Bronchial epithelial cell (primary cell): ENCODE data around the gene NREP. TPM values are rescaled to one million over a fixed set of nuclear protein-coding genes. Genes with fewer than 3 reads are reported as not detected.
A peak's percentile ranks its signal among the peaks of the same experiment; 100 is the strongest.

Experiments
- DNase-seq: peaks from one replicate; pipeline ENCODE4 v3.0.0-alpha.2; 2010; ENCODE audit warnings: low read depth
- FAIRE-seq: peaks from 2 replicates; lab custom pipeline; 2011; peaks lifted over from hg19 to GRCh38; lab: Jason Lieb, UNC
- H3K27me3 ChIP-seq: 2 replicates; pipeline ENCODE4 v1.5.1; 2011; ENCODE audit warnings: low read length; ENCODE audit not compliant: control insufficient read depth, insufficient read depth
- H3K36me3 ChIP-seq: 2 replicates; pipeline ENCODE4 v1.5.1; 2011; ENCODE audit warnings: low read length; ENCODE audit not compliant: control insufficient read depth, insufficient read depth
- H3K4me3 ChIP-seq: 2 replicates; pipeline ENCODE4 v1.5.1; 2011; ENCODE audit warnings: mild to moderate bottlenecking, low read depth, low read length, control low read depth
- CTCF ChIP-seq: IDR thresholded peaks from 2 replicates; pipeline ENCODE4 v1.5.1; 2011; ENCODE audit warnings: mild to moderate bottlenecking, moderate library complexity, low read length, control low read depth, inconsistent platforms; ENCODE audit not compliant: insufficient read depth, severe bottlenecking
- total RNA-seq: library from RNA; depleted of rRNA; stranded (reverse); fragments of >200 nt; gene quantifications from 2 replicates; pipeline ENCODE4 v1.2.1, GENCODE V29; 2014

NREP gene
- total RNA-seq, 1 donor from 2014 or later, result 5.0 TPM

GRCh38 chr5:111764019-111764418 lies 7.0 kb upstream of the NREP start:
- no peaks in the 10 kb centered on the region for H3K27me3 ChIP-seq
- no peak for DNase-seq
- FAIRE-seq, result no peak
- TF ChIP-seq CTCF, result no peak
- H3K36me3 ChIP-seq, result no peaks in the 10 kb centered on the region
- H3K4me3 ChIP-seq, result no peak overlapping the region

- no peak for TF ChIP-seq CTCF
- H3K27me3 ChIP-seq, result no peaks in the 10 kb centered on the region
- FAIRE-seq (no peak), DNase-seq (no peak)
- H3K36me3 ChIP-seq, result no peaks in the 10 kb centered on the region
- no peak overlapping the region for H3K4me3 ChIP-seq
These were observed 5.9 kb upstream of the NREP start for GRCh38 chr5:111762895-111763294.

- H3K4me3 ChIP-seq, result peak overlapping the region; percentile 55
- H3K36me3 ChIP-seq, result no peaks in the 10 kb centered on the region
- H3K27me3 ChIP-seq, result no peaks in the 10 kb centered on the region
- DNase-seq, result no peak
- FAIRE-seq, result no peak
- TF ChIP-seq CTCF, result no peak
These were observed 1.3 kb upstream of the NREP start for GRCh38 chr5:111758284-111758628.

- Histone ChIP-seq H3K36me3 (no peaks in the 10 kb centered on the region), H3K27me3 (no peaks in the 10 kb centered on the region), H3K4me3 (peak overlapping the region; percentile 55)
- no peak for FAIRE-seq
- DNase-seq, result peak; percentile 88
- peak; percentile 63 for TF ChIP-seq CTCF
These were observed 625 bp upstream of the NREP start for GRCh38 chr5:111757355-111758283.

GRCh38 chr5:111755942-111756381 lies 1.0 kb downstream of the NREP start:
- no peak for TF ChIP-seq CTCF
- Histone ChIP-seq H3K36me3 (no peaks in the 10 kb centered on the region), H3K27me3 (no peaks in the 10 kb centered on the region), H3K4me3 (no peak overlapping the region)
- FAIRE-seq (no peak), DNase-seq (no peak)
